Measurements from ENCODE around the gene PLA2G10.
"Not testable (repeated sequence)": the region's sequence is repeated elsewhere in the genome, so short reads cannot be mapped to it uniquely, and the experiment has no call there.

The PLA2G10 gene

DNA sequence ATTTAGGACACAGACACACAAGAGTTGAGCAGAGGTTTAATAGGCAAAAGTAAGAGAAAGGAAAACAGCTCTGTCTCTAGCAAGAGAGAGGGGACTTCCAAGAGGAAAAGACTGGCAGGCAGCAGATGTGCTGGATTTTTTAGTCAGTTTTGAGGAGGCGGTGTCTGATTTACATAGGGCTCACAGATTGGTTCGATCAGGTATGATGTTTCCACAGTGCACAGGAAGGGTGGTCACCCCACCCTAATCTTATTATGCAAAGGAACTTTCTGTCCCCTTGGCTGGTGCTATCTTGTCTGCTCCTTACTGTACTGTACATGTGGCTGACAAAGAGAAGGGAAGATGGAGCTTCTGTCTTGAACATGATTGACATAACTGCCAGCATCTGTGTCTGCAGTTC is 36.0 kb downstream of the PLA2G10 start:
- DNase-seq: peak; percentile 40

DNA sequence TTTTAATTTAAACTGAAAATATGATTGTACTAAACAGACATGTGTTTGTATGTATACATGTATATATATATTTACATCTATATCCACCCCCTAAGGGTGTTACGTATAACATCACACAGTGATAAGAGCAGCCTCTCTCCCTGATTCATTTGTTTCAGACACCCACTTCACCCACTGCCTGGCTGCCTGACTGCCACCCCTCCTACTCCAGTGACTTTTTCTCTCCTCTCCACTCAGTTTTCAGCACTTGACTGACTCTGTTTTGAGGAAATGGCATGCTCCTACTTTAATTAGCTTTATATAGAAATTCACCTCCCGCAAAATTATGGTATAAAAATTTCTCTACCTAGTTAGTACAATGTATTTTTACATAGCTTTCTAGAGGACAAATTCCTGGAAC is 41.4 kb downstream of the PLA2G10 start:
- no peak for DNase-seq

DNA sequence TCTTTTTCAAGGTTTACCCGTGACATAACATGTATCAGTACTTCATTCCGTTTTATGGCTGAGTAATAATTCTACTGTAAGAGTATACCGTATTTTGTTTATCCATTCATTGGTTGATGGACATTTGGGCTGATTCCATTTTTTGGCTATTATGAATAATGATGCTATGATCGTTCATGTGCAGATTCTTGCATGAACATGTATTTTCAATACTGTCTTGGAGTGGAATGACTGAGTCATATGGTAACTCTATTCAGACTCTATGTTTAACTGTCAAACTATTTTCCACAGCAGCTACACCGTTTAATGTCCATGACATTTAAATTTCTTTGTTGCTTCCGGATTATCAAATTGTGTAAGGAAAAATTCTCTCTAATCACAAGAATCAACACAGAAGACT is 43.5 kb downstream of the PLA2G10 start:
- DNase-seq: no peak

DNA sequence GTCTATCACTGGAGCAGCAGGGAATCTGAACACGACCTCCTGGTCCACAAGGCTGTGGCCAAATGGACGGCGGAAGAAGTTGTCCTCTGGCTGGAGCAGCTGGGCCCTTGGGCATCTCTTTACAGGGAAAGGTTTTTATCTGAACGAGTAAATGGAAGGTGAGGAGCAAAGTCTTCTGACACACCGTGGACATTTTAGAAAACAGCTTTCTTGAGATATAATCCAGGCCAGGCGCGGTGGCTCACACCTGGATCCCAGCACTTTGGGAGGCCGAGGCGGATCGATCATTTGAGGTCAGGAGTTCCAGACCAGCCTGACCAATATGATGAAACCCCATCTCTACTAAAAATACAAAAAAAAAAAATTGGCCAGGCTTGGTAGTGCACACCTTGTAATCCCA is 44.3 kb downstream of the PLA2G10 start:
- DNase-seq: no peak

DNA sequence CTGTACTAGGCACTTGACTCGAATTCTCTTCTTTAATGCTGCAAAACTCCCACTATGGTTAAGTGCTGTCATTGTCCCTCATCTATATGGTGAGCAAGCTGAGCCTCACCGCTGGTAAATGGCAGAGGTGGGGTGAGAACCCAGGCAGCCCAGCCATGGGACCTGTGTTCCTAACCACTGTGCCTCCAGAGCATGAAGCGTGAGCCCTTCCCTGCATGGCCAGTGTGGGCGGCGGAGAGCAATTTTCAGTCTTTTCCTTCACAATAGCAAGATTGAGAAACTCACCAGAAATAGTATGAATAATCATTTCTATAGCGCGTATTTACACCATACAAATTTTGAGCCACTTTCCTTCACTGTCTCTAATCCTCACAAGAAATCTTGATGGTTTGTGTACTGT is 52.2 kb downstream of the PLA2G10 start:
- DNase-seq: no peak

DNA sequence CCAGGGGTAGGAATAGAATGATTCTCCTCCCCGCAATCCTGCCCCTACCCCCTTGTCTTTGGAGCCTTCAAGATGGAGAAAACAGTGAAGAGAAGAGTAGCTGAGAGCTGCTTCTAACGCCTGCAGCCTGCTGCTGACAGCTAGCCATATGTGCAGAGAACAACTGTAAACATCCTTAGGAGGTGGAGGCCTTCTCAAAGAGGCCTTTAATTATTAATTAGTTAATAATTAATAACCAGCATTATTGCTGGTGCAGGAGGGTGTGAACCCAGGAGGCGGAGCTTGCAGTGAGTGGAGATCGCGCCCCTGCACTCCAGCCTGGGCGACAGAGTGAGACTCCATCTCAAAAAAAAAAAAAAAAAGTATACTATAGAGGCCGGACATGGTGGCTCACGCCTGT is 52.9 kb downstream of the PLA2G10 start:
- DNase-seq: no peak

DNA sequence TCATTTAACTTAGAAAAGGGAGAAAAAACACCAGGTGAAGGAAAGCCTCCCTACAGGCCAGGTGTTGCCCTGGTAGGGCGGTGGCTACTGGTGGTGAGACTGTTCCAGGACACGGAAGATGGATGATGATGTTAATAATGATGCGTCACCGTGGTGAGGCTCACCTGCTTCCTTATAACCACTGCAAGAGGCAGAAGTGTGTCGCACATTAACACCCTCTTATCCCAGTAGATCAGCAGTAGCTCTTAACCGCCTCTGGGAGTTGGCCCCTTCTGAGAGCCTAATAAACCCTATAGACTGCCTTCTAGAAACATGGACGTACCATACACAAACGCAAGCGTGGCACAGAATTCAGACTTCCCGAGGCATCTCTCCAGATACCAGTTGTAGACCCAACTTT is 53.6 kb downstream of the PLA2G10 start:
- DNase-seq: no peak

DNA sequence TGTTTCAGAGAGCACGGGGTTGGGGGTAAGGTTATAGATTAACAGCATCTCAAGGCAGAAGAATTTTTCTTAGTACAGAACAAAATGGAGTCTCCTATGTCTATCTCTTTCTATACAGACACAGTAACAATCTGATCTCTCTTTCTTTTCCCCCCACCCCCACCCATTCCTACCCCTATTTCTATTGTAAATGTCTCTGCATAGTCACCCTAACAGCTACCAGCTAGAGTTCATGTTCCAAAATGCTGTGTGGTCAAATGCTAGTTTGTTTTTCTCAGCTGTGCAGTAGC is 57.2 kb downstream of the PLA2G10 start:
- not testable (repeated sequence) for DNase-seq

DNA sequence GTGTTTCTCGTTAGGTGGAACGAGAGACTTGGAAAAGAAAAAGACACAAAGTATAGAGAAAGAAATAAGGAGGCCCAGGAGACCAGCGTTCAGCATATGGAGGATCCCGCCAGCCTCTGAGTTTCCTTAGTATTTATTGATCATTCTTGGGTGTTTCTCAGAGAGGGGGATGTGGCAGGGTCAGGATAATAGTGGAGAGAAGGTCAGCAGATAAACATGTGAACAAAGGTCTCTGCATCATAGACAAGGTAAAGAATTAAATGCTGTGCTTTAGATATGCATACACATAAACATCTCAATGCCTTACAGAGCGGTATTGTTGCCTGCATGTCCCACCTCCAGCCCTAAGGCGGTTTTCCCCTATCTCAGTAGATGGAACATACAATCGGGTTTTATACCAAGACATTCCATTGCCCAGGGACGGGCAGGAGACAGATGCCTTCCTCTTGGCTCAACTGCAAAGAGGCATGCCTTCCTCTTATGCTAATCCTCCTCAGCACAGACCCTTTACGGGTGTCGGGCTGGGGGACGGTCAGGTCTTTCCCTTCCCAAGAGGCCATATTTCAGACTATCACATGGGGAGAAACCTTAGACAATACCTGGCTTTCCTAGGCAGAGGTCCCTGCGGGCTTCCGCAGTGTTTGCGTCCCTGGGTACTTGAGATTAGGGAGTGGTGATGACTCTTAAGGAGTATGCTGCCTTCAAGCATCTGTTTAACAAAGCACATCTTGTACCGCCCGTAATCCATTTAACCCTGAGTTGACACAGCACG is 57.7 kb downstream of the PLA2G10 start:
- not testable (repeated sequence) for DNase-seq

DNA sequence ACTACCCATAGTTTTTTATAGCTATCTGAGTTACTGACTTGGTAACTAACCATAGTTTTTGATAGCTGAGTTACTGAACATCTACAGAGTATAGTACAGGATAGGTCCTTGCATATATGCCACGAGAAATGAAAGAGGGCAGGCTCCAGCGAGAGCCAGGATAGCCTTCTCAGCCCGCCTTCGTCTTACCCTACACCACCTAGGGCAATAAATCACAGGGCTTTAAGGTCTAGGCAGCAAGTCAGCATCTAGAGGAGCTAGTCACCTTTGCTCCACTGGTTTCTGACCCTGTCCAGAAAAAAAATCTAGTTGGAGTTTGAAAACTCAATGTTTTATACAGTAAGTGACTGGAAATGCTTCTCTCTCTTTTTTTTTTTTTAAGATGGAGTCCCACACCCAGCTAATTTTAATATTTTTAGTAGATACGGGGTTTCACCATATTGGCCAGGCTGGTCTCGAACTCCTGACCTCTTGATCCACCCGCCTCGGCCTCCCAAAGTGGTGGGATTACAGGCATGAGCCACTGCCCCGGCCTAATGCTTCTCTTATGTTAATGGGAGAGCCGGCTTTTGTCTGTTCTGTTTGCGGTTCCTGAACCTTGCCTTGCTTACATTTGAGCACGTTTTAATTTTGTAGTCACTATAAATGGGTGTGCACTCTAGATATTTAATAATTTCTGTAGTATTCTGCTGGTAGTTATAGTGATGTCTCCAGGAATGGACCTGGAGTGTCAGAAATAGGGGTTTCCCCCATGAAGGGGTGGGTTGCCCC is 58.5 kb downstream of the PLA2G10 start:
- DNase-seq: no peak

DNA sequence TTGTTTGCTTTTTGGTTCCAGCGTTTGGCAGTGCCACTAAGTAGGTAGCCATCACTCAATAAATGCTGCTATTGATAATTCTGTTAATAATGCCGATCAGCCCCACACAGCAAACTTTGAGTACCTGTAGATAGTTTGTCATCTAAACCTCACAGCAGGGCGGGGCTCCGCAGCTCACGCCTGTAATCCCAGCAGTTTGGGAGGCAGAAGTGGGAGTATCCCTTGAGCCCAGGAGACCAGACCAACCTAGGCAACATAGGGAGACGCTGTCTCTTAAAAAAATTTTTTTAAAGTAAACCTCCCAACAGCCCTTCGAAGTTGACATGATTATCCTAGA is 59.8 kb downstream of the PLA2G10 start:
- no peak for DNase-seq

DNA sequence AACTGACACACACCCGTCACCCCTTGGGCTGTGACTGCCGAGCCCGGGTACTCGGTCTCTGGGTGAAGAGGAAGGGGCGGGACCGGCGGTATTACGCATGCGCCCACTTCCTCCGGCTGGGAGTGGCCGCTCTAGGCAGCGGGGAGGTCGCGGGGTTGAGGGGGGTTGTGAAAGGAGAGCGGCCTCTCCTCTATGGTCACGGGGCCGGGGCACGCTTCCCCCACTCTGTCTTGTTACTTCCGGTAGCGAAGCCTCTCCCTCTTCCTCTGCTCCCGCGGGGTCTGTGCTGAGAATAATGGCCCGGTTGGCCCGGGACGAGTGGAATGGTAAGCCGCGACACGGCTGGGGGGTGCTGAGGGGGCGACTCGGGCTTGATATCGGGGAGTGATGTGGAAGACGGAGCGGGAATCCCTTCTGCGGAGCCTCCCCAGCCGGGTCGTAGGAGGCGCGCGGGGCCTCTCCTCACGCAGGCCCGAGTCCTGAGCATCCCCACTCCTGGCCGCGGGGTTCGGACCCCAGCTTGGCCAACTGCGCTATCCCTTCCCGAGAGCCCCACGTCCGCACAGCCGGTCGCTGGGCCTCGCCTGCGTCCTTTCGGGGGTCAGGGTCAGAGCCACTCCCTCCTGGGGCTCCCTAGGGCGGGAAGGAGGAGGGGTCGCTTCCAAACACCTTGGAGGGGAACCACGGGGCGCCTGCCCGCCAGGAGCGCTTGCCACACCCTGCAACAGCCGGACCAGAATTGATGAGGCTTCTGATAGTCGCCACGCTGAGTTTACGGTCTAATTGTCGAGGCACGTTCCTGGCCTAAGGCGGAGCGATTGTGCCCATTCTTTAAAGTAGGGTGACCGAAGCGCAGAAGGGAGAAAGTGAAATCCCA is 61.2 kb downstream of the PLA2G10 start, which contains the start of gene BFAR:
Gene BFAR (plus strand): TSS at position 259 of the 877 bp plus-strand sequence. CDS start 11,396 bp downstream, outside the sequence.
- peak; percentile 99 for DNase-seq

DNA sequence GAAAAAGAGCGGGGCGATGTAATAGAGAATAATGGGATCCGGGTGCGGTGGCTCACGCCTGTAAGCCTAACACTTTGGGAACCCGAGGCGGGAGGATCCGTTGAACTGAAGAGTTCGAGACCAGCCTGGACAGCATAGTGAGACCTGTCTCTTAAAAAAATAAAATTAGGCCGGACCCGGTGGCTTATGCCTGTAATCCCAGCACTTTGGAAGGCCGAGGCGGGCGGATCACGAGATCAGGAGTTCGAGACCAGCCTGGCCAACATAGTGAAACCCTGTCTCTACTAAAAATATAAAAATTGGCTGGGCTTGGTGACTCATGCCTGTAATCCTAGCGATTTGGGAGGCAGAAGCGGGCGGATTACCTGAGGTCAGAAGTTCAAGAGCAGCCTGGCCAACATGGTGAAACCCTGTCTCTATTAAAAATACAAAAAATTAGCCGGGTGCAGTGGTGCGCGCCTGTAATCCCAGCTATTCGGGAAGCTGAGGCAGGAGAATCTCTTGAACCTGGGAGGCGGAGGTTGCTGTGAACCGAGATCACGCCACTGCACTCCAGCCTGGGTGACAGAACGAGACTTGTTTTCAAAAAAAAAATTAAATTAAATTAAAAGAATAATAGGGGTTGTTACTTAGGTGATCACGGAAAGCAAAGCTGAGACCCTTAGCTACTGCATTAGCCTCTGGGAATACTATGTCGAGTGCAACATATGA is 63.3 kb downstream of the PLA2G10 start:
- not testable (repeated sequence) for DNase-seq

DNA sequence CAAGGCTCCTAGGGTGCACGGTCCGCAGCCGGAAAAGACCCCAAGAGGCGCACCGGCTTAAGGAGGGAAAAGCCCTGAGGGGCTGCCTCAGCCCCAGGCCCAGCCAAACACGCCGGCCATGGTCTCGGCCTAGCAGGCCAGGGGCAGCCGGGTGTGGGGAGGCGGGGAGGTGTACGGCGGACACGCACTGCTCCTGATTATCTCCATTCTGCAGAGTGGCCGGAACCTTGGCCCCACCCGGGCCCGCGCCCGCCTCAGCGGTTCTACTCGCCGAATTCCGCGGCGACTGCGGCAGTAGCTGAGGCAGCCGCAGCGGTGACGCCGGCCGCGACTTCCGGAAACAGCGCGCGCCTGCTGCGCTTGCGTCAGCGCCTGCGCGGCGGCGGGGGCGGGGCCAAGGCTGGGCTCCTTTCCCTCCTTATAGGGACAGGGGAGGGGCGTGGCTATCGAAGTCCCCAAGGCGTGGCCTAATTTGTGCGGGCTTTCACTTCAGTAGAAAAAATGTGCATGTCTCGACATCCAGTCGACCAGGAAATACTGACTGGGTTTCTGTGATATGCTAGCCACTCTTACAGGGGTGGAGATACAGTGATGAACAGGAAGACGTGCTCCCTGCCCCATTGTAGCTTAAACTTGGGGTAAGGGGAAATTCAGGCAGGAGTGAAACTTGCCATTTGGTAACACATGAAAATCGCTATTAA is 64.0 kb downstream of the PLA2G10 start, which contains the start of gene PARN:
Gene PARN (minus strand): TSS at position 342 of the 701 bp plus-strand sequence. CDS start 135 bp downstream, at position 207.
- DNase-seq: peak; percentile 99

DNA sequence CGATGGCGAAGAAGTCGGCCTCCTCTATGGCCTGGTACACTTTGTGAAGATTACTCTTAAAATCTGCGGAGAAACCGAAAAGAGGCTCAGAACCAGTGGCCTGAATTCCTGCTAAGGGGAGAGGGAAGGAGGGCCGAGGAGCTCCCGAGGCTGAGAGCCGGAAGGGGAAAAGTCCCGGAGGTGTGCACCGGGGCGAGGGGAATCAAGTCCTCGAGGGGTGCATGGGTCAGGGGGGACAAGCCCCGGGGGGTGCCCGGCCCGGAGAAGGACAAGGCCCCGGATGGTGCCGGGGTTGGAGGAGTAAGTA is 64.5 kb downstream of the PLA2G10 start:
- DNase-seq: no peak

DNA sequence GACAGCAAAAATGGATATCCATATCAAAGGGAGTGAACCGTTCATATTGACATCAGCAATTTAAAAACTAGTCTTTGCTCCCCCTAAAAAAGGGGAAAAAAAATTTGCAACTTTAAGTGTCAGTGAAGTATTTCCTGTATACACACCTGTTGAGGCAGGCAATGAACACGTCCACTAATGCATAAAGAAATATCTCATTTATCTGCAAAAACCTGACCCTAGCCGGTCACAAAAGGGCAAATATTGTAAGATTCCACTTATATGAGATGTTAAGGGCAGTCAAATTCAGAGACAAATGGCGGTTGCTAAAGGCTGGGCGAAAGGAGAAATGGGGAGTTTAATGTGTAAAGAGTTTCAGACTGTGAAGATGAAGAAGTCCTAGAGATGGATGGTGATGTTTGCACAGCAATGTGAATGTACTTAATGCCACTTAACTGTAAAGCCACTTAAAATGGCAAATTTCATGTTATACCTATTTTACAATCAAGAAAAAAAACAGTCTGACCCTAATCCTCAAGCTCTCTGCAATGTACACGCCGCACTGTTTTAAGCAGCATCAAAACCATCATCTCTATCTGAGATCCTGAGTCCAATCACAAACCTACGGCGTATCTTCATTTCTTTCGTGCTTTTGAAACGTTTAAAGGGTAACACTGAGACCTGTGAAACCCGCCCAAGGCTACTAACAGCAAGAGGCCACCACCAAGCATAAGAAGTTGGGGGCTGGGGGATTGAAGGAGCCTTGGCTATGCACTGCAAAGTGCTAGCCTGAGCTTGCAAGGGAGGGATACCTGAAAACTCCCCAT is 65.1 kb downstream of the PLA2G10 start:
- no peak for DNase-seq

DNA sequence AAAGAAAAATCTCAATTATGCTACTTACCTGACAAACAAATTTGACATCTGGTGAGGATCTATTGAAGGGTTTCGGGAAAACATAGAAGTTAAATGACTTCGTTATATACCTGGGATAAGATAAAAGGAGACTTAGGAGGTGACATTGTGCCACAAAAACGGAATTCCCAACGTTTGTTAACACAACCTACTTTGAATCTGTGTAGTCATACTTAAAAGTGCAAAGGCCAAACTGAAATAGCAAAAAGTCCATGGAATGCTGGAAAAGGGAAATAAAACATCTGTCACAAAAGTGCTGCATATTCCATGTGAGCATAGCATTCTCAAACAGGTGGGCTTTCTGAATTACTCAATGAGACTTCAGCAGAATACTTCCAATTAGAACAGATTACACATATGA is 67.0 kb downstream of the PLA2G10 start:
- no peak for DNase-seq

Measured in OCI-M1 (cell line).